GM19467 (cell line): ENCODE measurements around the gene KRTAP29-1.
"Not testable (repeated sequence)": the region's sequence is repeated elsewhere in the genome, so short reads cannot be mapped to it uniquely, and the experiment has no call there.

Source experiments
- ATAC-seq: cut with Tn5 transposase; IDR thresholded peaks from one replicate; pipeline ENCODE4 v1.9.1; 2021; ENCODE audit warnings: mild to moderate bottlenecking, moderate library complexity; ENCODE audit not compliant: unreplicated experiment

KRTAP29-1 gene, protein sequence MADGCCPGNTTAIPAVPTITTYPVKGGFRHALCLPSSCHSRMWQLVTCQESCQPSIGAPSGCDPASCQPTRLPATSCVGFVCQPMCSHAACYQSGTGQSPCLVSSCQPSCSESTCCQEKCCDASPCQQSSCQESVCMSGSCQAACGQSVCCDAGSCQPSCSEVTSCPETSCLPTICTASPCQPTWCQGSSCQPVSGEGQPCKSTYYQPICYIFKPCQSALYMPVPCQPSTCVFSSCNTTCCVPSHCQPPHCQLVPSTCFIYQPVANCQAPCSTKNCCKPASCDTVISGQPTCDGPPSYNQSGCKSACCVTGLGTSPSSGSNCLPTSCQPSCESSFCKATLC

DNA sequence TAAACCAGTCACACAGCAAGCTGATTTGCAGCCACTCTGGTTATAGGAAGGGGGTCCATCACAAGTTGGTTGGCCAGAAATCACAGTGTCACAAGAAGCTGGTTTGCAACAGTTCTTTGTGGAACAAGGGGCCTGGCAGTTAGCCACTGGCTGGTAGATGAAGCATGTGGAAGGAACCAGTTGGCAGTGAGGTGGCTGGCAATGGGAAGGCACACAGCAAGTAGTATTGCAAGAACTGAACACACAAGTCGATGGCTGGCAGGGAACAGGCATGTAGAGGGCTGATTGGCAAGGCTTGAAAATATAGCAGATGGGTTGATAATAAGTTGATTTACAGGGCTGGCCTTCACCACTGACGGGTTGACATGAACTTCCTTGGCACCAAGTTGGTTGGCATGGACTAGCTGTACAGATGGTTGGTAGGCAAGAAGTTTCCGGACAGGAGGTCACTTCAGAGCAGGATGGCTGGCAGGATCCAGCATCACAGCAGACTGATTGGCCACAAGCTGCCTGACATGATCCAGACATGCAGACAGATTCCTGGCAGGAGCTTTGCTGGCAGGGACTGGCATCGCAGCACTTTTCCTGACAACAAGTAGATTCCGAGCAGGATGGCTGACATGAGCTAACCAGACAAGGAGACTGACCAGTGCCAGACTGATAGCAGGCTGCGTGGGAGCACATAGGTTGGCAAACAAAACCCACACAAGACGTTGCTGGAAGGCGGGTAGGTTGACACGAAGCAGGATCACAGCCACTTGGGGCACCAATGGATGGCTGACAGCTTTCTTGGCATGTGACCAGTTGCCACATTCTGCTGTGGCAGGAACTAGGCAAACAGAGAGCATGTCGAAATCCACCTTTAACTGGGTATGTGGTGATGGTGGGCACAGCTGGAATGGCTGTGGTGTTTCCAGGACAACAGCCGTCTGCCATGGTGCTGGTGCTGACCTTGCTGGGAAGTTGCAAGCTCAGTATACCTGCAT is at the start of gene KRTAP29-1:
KRTAP29-1 (minus strand) TSS at position 936 of the 986 bp plus-strand sequence; CDS start at position 936, 0 bp downstream.
- ATAC-seq: no peak

- ATAC-seq: no peak
Observed at GRCh38 chr17:41351177-41351576, 48.5 kb upstream of the KRTAP29-1 start.

- not testable (repeated sequence) for ATAC-seq
Observed at GRCh38 chr17:41350381-41350878, 47.8 kb upstream of the KRTAP29-1 start, which contains the start of gene KRT33A. Gene KRT33A, minus strand, starts transcription at chr17:41350828. Its CDS starts 61 bp downstream, at chr17:41350767.

- no peak for ATAC-seq
Observed at GRCh38 chr17:41347869-41348760, 45.5 kb upstream of the KRTAP29-1 start.

DNA sequence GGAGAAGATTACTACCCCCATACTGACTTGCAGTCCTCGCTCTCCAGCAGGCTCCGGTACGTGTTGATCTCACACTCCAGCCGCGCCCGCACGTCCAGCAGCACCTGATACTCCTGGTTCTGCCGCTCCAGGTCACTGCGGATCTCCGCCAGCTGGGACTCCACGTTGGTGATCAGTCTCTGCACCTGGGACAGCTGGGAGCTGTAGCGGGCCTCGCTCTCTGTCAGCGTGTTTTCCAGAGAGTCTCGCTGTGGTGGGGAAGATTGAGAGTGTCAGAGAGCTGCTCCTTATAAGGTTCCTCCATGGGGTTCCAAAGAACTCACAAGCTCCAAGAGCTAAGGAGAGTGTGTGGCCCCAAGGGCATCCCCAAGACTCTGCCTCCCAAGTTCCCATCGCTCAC is 43.8 kb upstream of the KRTAP29-1 start:
- ATAC-seq: not testable (repeated sequence)

DNA sequence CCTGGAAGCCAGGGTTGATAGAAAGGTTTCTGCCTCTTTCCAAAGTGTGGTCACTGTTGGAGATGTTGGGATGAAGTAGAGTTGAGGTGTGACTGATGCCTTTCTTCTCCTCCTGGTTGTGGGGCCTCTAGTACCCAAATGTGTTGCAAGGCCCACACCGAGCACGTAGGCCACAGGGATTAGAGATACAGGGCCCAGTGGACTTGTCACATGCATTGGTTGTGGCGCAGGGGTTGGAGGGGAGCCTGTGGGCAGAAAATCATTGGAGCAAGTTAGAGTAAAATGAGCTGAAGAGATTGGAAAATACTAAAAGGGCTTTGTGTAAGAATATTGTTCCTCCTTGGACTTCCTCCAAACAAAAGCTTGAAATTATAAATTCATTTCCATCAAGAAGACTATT is 43.3 kb upstream of the KRTAP29-1 start:
- no peak for ATAC-seq

DNA sequence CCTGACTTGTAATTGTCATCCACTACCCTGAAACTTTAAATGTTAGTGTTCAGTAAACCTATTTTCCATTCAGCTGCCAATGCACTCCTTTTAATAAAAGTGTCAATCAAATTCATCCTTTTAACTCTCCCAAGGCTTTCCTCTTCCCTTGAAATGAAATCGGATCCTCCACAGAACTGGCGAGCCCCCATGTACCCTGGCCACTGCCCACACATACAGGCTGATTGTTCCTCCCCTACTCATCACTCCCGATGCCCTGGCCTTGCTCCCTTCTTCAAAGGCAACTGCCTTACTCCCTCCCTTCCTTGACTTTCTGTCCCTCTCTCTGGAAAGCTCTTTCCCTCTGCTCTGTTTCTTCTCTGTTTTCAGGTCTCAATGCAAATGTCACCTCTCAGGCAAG is 40.4 kb upstream of the KRTAP29-1 start:
- no peak for ATAC-seq

DNA sequence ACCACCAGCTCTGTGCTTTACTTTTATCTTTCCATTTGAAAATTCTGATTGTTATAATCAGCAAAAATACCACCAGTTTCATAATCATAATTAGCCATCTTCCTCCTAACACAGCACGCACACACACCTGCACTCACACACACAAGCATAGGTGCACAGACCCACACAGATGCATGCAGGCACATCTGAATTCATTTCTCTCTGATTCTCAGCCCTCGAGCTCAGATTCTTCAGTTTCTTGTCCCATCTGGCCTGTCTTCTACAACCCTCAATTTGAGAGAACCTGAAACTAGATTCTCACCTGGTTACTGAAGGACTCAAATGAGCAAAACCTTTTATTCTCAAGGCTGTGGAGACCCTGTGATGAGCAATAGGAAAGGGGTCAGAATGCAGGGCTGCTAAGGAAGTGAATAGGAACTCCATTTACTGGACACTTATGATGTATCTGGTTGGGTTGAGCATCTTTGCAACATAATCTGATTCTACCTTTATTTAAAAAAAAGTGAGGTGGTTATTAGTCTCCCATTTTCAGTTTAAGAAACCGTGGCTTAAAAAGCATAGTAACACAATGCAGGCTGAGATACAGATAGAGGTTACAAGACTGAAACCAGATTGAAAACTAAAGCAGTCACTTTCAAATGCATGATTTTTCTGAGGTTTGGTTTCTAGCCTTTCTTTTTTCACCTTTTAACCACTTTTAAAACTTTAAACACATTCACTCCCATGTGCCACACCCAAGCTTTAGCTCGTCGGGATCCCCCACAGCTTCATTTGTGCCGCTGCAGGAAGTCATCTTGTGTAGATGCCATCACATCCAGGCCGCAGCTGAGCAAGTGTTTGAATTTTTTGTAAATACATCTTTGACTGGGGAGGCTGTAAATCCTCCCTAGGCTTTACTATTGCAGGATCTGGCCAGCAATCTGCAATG is 38.5 kb upstream of the KRTAP29-1 start:
- peak; percentile 34 for ATAC-seq

DNA sequence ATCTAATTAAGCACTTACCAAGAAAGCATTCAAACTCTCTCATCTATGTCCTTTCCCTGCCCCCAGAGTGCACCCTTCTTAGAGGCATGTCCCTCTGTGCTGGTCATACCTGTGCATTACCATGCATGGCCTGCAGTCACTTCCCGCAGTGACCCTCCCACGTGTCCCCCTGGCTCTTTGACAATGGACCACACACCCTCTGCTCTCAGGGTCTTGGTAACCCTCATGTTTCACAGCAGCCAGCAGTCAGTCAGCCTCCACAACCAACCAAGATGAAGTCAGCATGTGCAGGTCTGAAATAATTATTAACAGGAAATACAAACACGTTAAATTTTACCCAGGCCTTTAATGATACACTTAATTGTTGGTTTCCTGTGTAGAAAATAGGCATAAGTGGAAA is 37.8 kb upstream of the KRTAP29-1 start:
- peak; percentile 42 for ATAC-seq

DNA sequence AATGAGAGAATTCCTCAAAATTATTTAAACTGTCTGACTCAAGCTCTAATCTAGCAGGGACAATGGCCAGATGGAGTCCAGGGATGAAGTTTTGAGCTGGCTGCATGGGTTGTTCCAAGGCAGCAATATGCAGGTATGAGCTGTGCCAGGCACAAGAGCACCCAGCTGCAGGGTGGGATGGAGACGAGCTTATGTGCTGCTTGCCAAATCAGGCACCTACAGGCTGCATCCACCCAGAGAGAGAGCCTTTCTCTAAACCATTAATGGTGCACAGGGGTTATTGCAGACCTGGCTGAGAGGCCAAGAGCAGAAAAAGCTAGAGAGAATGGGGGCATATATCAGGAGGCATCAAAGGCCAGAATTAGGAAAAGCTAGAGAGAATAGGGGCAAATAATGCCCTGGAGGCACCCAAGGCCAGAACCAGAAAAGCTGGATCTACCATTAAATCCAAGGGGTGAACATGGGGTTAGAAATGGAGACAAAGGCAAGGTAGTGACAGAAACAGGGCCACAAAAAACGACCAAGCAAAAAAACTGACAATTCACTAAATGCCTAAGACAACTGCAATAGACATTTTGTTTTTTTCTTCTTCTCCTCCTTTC is 37.0 kb upstream of the KRTAP29-1 start:
- no peak for ATAC-seq

GRCh38 chr17:41338961-41339485 is 36.4 kb upstream of the KRTAP29-1 start:
- no peak for ATAC-seq

- no peak for ATAC-seq
Observed at GRCh38 chr17:41335747-41336146, 33.1 kb upstream of the KRTAP29-1 start.

- ATAC-seq: no peak
Observed at GRCh38 chr17:41334385-41335305, 32.0 kb upstream of the KRTAP29-1 start.

GRCh38 chr17:41333836-41334235 is 31.2 kb upstream of the KRTAP29-1 start:
- ATAC-seq: no peak

DNA sequence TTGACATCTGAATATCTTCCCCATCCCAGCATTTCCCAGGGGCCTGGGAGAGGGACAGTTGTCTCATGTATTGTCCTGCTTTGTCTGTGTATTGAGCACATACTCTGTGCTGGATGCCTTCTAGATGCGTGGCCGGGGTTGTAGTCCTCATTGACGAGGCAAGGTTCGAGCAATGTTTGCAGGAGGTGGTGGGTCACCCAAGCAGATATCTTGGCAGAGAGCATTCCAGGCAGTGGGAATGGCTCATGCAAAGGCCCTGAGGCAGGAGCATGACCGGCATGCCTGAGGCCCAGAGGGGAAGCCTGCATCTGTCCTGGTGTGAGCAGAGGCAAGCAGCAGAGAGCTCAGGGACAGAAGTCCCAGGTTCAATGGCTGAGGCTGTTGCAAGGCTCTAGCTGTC is 30.4 kb upstream of the KRTAP29-1 start:
- no peak for ATAC-seq

- ATAC-seq: no peak
Observed at GRCh38 chr17:41332239-41332638, 29.6 kb upstream of the KRTAP29-1 start.

GRCh38 chr17:41331606-41332005 is 29.0 kb upstream of the KRTAP29-1 start:
- no peak for ATAC-seq
